ENCODE data around the gene LDLRAD4.

The LDLRAD4 gene

GRCh38 chr18:13392029-13392750, 173.6 kb downstream of the LDLRAD4 start:
- no peaks in the 10 kb centered on the region for H3K9me3 ChIP-seq (replicated peaks; ENCODE audit: low read length)
- H3K27me3 ChIP-seq (ENCODE audit: control insufficient read depth, insufficient read depth, low read length), result peaks cover 16% of the 10 kb centered on the region
- H3K4me3 ChIP-seq (ENCODE audit: low read length), result no peak overlapping the region
- H3K9ac ChIP-seq (ENCODE audit: low read depth, low read length), result no peak overlapping the region
- peaks cover 10% of the 10 kb centered on the region for H3K4me1 ChIP-seq (ENCODE audit: control insufficient read depth, insufficient read depth, low read length)
- no peaks in the 10 kb centered on the region for H3K36me3 ChIP-seq (ENCODE audit: insufficient read depth, low read length)
- no peak overlapping the region for H3K4me2 ChIP-seq (ENCODE audit: low read length)

- Histone ChIP-seq H3K9ac (ENCODE audit: low read depth, low read length) (no peak overlapping the region), H3K36me3 (ENCODE audit: insufficient read depth, low read length) (no peaks in the 10 kb centered on the region), H3K4me3 (ENCODE audit: low read length) (no peak overlapping the region), H3K27me3 (ENCODE audit: control insufficient read depth, insufficient read depth, low read length) (peaks cover 15% of the 10 kb centered on the region), H3K4me1 (ENCODE audit: control insufficient read depth, insufficient read depth, low read length) (peaks cover 7% of the 10 kb centered on the region), H3K9me3 (replicated peaks; ENCODE audit: low read length) (no peaks in the 10 kb centered on the region), H3K4me2 (ENCODE audit: low read length) (no peak overlapping the region)
Measured at GRCh38 chr18:13392899-13393298, 174.3 kb downstream of the LDLRAD4 start.

GRCh38 chr18:13393338-13393737, 174.8 kb downstream of the LDLRAD4 start:
- peaks cover 3% of the 10 kb centered on the region for H3K4me1 ChIP-seq (ENCODE audit: control insufficient read depth, insufficient read depth, low read length)

GRCh38 chr18:13394801-13395200, 176.2 kb downstream of the LDLRAD4 start:
- Histone ChIP-seq H3K9ac (ENCODE audit: low read depth, low read length) (no peak overlapping the region), H3K27me3 (ENCODE audit: control insufficient read depth, insufficient read depth, low read length) (peaks cover 14% of the 10 kb centered on the region), H3K4me1 (ENCODE audit: control insufficient read depth, insufficient read depth, low read length) (no peaks in the 10 kb centered on the region), H3K4me2 (ENCODE audit: low read length) (no peak overlapping the region), H3K36me3 (ENCODE audit: insufficient read depth, low read length) (no peaks in the 10 kb centered on the region), H3K9me3 (replicated peaks; ENCODE audit: low read length) (no peaks in the 10 kb centered on the region), H3K4me3 (ENCODE audit: low read length) (no peak overlapping the region)

More at GRCh38 chr18:13393338-13393737, 174.8 kb downstream of the LDLRAD4 start:
- Histone ChIP-seq H3K36me3 (ENCODE audit: insufficient read depth, low read length) (no peaks in the 10 kb centered on the region), H3K9ac (ENCODE audit: low read depth, low read length) (no peak overlapping the region), H3K4me3 (ENCODE audit: low read length) (no peak overlapping the region), H3K4me2 (ENCODE audit: low read length) (no peak overlapping the region), H3K27me3 (ENCODE audit: control insufficient read depth, insufficient read depth, low read length) (peaks cover 14% of the 10 kb centered on the region), H3K9me3 (replicated peaks; ENCODE audit: low read length) (no peaks in the 10 kb centered on the region)

- peaks cover 14% of the 10 kb centered on the region for H3K27me3 ChIP-seq (ENCODE audit: control insufficient read depth, insufficient read depth, low read length)
- H3K36me3 ChIP-seq (ENCODE audit: insufficient read depth, low read length), result no peaks in the 10 kb centered on the region
- H3K9ac ChIP-seq (ENCODE audit: low read depth, low read length), result no peak overlapping the region
- no peaks in the 10 kb centered on the region for H3K4me1 ChIP-seq (ENCODE audit: control insufficient read depth, insufficient read depth, low read length)
- H3K9me3 ChIP-seq (replicated peaks; ENCODE audit: low read length), result no peaks in the 10 kb centered on the region
- no peak overlapping the region for H3K4me3 ChIP-seq (ENCODE audit: low read length)
- H3K4me2 ChIP-seq (ENCODE audit: low read length), result no peak overlapping the region
Measured at GRCh38 chr18:13395577-13395976, 177.0 kb downstream of the LDLRAD4 start.

GRCh38 chr18:13397504-13398163, 179.1 kb downstream of the LDLRAD4 start:
- no peaks in the 10 kb centered on the region for H3K36me3 ChIP-seq (ENCODE audit: insufficient read depth, low read length)
- H3K4me1 ChIP-seq (ENCODE audit: control insufficient read depth, insufficient read depth, low read length), result no peaks in the 10 kb centered on the region
- no peak overlapping the region for H3K4me3 ChIP-seq (ENCODE audit: low read length)
- H3K4me2 ChIP-seq (ENCODE audit: low read length), result no peak overlapping the region
- H3K9ac ChIP-seq (ENCODE audit: low read depth, low read length), result no peak overlapping the region
- no peaks in the 10 kb centered on the region for H3K9me3 ChIP-seq (replicated peaks; ENCODE audit: low read length)
- peaks cover 9% of the 10 kb centered on the region for H3K27me3 ChIP-seq (ENCODE audit: control insufficient read depth, insufficient read depth, low read length)

GRCh38 chr18:13398631-13399030, 180.1 kb downstream of the LDLRAD4 start:
- no peak overlapping the region for H3K4me3 ChIP-seq (ENCODE audit: low read length)
- H3K9me3 ChIP-seq (replicated peaks; ENCODE audit: low read length), result no peaks in the 10 kb centered on the region
- H3K4me1 ChIP-seq (ENCODE audit: control insufficient read depth, insufficient read depth, low read length), result no peaks in the 10 kb centered on the region
- no peak overlapping the region for H3K4me2 ChIP-seq (ENCODE audit: low read length)
- no peak overlapping the region for H3K9ac ChIP-seq (ENCODE audit: low read depth, low read length)
- H3K27me3 ChIP-seq (ENCODE audit: control insufficient read depth, insufficient read depth, low read length), result peaks cover 4% of the 10 kb centered on the region
- H3K36me3 ChIP-seq (ENCODE audit: insufficient read depth, low read length), result no peaks in the 10 kb centered on the region

GRCh38 chr18:13399511-13399910, 181.0 kb downstream of the LDLRAD4 start:
- Histone ChIP-seq H3K27me3 (ENCODE audit: control insufficient read depth, insufficient read depth, low read length) (no peaks in the 10 kb centered on the region), H3K9me3 (replicated peaks; ENCODE audit: low read length) (no peaks in the 10 kb centered on the region), H3K36me3 (ENCODE audit: insufficient read depth, low read length) (no peaks in the 10 kb centered on the region), H3K4me1 (ENCODE audit: control insufficient read depth, insufficient read depth, low read length) (no peaks in the 10 kb centered on the region), H3K9ac (ENCODE audit: low read depth, low read length) (no peak overlapping the region), H3K4me3 (ENCODE audit: low read length) (no peak overlapping the region), H3K4me2 (ENCODE audit: low read length) (no peak overlapping the region)

- no peaks in the 10 kb centered on the region for H3K36me3 ChIP-seq (ENCODE audit: insufficient read depth, low read length)
- H3K4me2 ChIP-seq (ENCODE audit: low read length), result no peak overlapping the region
- H3K9ac ChIP-seq (ENCODE audit: low read depth, low read length), result no peak overlapping the region
- no peaks in the 10 kb centered on the region for H3K4me1 ChIP-seq (ENCODE audit: control insufficient read depth, insufficient read depth, low read length)
- no peaks in the 10 kb centered on the region for H3K27me3 ChIP-seq (ENCODE audit: control insufficient read depth, insufficient read depth, low read length)
- H3K4me3 ChIP-seq (ENCODE audit: low read length), result no peak overlapping the region
- no peaks in the 10 kb centered on the region for H3K9me3 ChIP-seq (replicated peaks; ENCODE audit: low read length)
Measured at GRCh38 chr18:13400636-13401315, 182.2 kb downstream of the LDLRAD4 start.

- Histone ChIP-seq H3K4me2 (ENCODE audit: low read length) (no peak overlapping the region), H3K9ac (ENCODE audit: low read depth, low read length) (no peak overlapping the region), H3K36me3 (ENCODE audit: insufficient read depth, low read length) (no peaks in the 10 kb centered on the region), H3K27me3 (ENCODE audit: control insufficient read depth, insufficient read depth, low read length) (no peaks in the 10 kb centered on the region), H3K4me1 (ENCODE audit: control insufficient read depth, insufficient read depth, low read length) (no peaks in the 10 kb centered on the region), H3K9me3 (replicated peaks; ENCODE audit: low read length) (no peaks in the 10 kb centered on the region), H3K4me3 (ENCODE audit: low read length) (no peak overlapping the region)
Measured at GRCh38 chr18:13401404-13401803, 182.8 kb downstream of the LDLRAD4 start.

- Histone ChIP-seq H3K27me3 (ENCODE audit: control insufficient read depth, insufficient read depth, low read length) (no peaks in the 10 kb centered on the region), H3K4me2 (ENCODE audit: low read length) (no peak overlapping the region), H3K9me3 (replicated peaks; ENCODE audit: low read length) (no peaks in the 10 kb centered on the region), H3K9ac (ENCODE audit: low read depth, low read length) (no peak overlapping the region), H3K4me1 (ENCODE audit: control insufficient read depth, insufficient read depth, low read length) (no peaks in the 10 kb centered on the region), H3K36me3 (ENCODE audit: insufficient read depth, low read length) (no peaks in the 10 kb centered on the region), H3K4me3 (ENCODE audit: low read length) (no peak overlapping the region)
Measured at GRCh38 chr18:13401826-13402225, 183.3 kb downstream of the LDLRAD4 start.

All from skeletal muscle satellite cell (primary cell).